Hepatic stellate cell (primary cell): Measurements from ENCODE around the gene AIP.
A peak's percentile ranks its signal among the peaks of the same experiment; 100 is the strongest.
"Not testable (repeated sequence)": the region's sequence is repeated elsewhere in the genome, so short reads cannot be mapped to it uniquely, and the experiment has no call there.

ENCODE experiments used
- DNase-seq: peaks from one replicate; pipeline ENCODE4 v3.0.0; 2011; ENCODE audit warnings: low spot score

The AIP gene

GRCh38 chr11:67507242-67507863, 24.5 kb downstream of the AIP start:
- peak; percentile 52 for DNase-seq

DNA sequence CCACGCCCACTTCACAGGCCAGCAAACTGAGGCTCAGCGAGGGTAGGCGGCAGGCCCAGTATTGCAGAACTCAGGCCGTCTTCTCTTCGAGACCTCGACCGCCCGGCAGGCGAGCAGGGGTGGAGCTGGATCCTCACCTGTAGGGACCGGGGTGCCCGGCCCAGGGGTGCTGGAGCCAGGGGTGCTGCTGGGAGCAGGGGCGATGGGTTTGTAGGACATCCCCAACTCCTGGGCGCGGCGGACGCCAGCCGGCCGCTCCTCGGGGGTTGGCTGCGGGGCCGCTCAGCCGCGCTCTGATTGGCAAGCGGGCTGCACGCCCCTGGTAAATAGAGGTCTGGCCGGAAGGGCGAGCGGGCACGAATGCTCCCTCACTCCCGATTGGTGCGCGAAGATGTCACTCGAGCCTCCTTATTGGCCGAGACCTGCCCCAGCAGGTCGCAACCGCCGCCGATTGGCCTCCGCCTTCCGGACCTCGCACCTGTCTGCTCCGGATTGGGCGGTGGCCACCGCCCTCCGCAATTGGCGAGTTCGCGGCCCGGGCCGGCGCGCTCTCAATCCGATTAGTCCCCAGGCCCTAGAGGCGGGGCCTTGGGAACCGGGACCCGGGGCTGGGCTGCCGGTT, 25.1 kb downstream of the AIP start, which contains the start of gene CDK2AP2:
TSS of gene CDK2AP2 (minus strand) at position 299 of the 622 bp plus-strand sequence. CDS start at position 219, 80 bp downstream.
- peak; percentile 100 for DNase-seq

DNA sequence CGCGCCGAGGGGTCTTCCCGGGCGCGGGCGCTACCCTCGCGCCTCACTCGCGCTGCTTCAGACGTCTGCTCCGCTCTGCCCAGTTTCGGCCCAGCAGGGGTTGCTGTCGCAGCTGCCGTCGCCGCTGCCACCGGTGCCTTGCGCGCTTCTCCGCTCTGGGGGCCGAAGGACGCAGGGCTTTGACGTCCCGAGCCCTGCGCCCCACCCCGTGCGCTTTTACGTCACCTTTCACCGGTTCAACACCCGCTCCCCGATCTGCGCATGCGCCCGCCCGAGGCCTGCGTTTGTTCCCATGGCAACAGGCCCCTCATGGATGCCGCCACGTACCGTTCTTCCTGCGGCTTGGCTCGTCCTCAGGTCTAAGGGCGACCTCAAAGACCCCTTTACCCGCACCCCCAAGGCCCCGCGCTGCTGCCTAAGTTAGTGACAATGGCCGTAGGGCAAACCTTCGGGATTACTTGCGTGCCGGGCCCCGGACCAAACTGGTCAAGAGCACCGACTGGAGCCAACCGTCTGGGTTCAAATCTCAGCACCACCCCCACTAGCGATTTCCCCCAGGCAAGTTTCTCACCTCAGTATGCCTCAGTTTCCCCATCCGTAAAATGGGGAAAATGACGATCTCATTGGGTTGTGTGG, 25.8 kb downstream of the AIP start:
- peak; percentile 99 for DNase-seq

- DNase-seq: no peak
These were observed 27.2 kb downstream of the AIP start for GRCh38 chr11:67510023-67510345.

DNA sequence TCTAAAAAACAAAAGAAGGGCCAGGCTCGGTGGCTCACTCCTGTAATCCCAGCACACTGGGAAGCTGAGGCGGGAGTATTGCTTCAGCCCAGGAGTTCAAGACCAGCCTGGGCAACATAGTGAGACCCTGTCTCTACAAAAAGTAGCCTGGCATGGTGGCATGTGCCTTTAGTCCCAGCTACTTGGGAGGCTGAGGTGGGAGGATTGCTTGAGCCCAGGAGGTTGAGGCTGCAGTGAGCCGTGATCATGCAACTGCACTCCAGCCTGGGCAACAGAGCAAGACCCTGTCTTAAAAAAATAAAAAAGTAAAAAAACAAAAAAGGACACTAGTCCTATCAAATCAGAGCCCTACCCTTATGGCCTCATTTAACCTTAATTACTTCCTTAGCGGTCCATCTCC, 28.7 kb downstream of the AIP start:
- DNase-seq: not testable (repeated sequence)

- DNase-seq: no peak
These were observed 31.3 kb downstream of the AIP start for GRCh38 chr11:67514116-67514515.

GRCh38 chr11:67516806-67517205, 34.0 kb downstream of the AIP start:
- DNase-seq: no peak

DNA sequence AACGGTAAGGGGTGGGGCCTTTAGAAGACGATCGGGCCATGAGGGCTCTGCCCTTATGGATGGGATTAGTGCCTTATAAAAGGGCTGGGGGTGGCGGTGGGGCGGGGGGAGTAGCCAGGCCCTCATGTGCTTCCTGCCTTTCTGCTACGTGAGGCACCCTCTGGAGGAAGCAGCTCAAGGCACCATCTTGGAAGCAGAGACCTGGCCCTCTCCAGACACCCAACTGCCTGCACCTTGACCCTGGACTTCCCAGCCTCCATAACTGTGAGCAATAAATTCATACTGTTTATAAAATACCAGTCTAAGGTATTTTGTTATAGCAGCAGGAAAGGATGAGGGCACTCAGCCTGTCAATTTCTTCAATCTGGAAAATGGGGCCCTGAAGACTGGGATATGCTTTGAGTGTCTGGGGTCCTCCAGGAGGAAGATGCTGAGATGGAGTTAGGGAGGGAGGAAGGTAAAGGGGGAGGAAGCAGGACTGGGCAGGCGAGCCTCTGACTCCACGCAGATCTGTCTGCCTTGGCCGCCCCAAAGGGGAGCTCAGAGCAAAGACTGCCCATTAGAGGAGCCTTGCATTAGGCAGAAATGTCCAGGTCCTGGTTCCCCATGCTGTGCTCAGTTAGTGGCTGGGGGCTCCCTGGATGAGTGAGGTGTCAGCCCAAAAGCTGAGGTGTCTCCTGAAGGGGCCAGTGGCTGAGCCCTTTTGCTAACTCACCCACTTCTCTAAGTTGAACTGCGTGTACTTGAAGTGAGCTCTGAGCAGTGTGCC, 35.1 kb downstream of the AIP start:
- no peak for DNase-seq

DNA sequence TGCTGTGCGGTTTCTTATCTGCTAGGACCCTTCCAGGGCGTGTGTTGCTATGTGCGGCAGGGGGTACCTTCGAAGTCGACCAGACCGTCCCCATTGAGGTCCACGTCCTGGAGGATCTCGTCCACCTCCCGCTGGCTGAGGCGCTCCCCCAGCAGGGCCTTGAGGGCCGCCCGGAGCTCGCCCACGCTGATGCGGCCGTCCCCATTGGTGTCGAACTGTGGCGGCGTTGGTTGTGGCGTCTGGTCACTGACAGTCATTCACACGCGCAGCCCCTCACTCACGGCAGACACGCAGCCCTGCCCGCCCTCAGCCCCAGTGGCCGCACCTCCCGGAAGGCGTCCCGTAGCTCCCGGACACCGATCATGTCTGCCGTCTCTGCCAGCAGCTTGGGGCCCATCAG, 36.9 kb downstream of the AIP start:
- DNase-seq: no peak

GRCh38 chr11:67520856-67521824, 38.3 kb downstream of the AIP start:
- DNase-seq: no peak

- DNase-seq: no peak
These were observed 39.1 kb downstream of the AIP start for GRCh38 chr11:67521924-67522323.

GRCh38 chr11:67522338-67522737, 39.5 kb downstream of the AIP start:
- no peak for DNase-seq

- no peak for DNase-seq
These were observed 40.2 kb downstream of the AIP start, which contains the start of gene CABP2 for GRCh38 chr11:67522844-67523555. TSS of gene CABP2 (minus strand) at chr11:67523446. CDS start at chr11:67523326, 120 bp downstream.

- no peak for DNase-seq
These were observed 41.0 kb downstream of the AIP start for GRCh38 chr11:67523556-67524479.

DNA sequence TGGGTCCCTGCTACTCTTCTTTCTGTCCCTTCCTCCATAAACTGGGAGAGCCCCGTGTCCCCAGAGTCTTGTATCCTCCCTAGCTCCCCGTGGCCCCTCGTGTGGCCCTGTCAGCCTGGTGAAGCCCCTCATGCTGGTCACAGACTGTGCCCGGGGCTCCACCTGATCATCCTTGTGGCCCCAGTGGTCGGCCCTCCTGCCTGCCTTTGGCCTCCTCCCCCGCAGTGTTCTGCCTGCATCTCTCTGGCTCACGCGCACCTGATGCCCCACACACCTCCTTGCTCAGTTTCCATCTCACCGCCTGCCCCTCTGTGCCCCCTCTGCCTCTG, 41.6 kb downstream of the AIP start:
- no peak for DNase-seq

GRCh38 chr11:67525275-67525976, 42.6 kb downstream of the AIP start:
- DNase-seq: no peak

GRCh38 chr11:67528376-67528775, 45.5 kb downstream of the AIP start:
- DNase-seq: no peak

DNA sequence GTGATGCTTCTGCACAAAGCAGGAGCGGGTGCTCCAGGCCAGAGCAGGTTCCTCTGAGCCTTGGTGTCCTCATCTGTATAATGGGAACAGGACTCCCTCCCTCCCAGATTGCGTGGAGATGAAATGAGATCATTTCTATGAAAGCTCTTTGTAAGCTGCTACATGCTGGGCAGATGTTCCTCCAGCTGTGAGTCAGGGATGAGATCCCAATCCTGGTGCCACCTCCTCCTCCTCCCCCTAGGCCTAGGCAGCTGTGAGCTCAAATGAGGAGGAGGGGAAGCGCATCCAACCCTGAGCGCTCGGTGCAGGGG, 47.4 kb downstream of the AIP start:
- no peak for DNase-seq

DNA sequence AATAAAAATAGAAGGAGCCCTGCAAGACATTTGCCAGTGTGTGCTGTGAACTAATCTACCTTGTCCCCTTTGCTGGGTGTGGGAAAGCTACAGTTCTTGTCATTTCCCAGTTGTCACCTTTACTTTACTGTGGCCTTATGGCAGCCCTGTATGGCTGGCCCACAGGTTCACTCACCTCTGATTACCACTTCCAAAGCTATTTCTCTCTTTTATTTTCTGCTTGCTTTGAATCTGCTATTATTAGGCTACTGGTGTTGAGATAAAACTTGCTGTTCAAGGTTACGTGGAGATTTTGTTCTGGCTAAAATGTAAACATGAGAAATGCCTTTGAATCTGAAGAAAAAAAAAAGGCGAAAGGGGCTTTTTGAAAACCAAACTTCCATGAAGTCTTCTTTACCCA, 50.1 kb downstream of the AIP start:
- no peak for DNase-seq
